ENCODE data around the gene KPTN.

Gene KPTN

DNA sequence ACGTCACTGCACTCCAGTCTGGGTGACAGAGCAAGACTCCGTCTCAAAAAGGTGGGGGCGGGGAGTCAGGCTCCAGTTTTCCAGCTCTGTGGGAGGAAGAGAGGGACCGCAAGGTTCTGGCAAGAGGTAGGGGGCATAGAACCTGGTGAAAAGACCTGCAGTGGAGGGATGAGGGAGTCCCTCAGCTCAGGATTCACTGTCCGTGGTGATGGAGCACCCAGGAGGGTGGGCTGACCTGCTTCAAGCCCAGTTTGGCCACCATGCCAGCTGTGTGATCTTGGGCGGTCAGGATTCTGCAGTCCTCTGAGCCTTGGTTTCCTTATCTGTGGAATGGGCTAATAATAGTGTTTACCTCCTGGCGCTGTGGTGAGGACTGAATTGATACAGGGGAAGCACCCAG, 33.5 kb downstream of the KPTN start:
- no peaks in the 10 kb centered on the region for H3K4me1 ChIP-seq (ENCODE audit: low read length)
- no peaks in the 10 kb centered on the region for H3K79me2 ChIP-seq (ENCODE audit: low read length)
- no peaks in the 10 kb centered on the region for H3K36me3 ChIP-seq (replicated peaks; ENCODE audit: low read depth, low read length)
- TF ChIP-seq, protein P1, sequence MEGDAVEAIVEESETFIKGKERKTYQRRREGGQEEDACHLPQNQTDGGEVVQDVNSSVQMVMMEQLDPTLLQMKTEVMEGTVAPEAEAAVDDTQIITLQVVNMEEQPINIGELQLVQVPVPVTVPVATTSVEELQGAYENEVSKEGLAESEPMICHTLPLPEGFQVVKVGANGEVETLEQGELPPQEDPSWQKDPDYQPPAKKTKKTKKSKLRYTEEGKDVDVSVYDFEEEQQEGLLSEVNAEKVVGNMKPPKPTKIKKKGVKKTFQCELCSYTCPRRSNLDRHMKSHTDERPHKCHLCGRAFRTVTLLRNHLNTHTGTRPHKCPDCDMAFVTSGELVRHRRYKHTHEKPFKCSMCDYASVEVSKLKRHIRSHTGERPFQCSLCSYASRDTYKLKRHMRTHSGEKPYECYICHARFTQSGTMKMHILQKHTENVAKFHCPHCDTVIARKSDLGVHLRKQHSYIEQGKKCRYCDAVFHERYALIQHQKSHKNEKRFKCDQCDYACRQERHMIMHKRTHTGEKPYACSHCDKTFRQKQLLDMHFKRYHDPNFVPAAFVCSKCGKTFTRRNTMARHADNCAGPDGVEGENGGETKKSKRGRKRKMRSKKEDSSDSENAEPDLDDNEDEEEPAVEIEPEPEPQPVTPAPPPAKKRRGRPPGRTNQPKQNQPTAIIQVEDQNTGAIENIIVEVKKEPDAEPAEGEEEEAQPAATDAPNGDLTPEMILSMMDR (IDR thresholded peaks at IDR 0.05; ENCODE audit: low read depth, low read length): no peak
- no peak for TF ChIP-seq EZH2phosphoT487 (IDR thresholded peaks at IDR 0.05; ENCODE audit: low read depth)
- no peak overlapping the region for H3K27ac ChIP-seq (ENCODE audit: low read length)
- H3K4me3 ChIP-seq (ENCODE audit: low read length): no peak overlapping the region
- H3K9me3 ChIP-seq (ENCODE audit: insufficient read depth, low read length): no peaks in the 10 kb centered on the region
- no peak overlapping the region for H3K9ac ChIP-seq (ENCODE audit: low read length)
- H3K4me2 ChIP-seq (ENCODE audit: low read length): no peak overlapping the region
- no peaks in the 10 kb centered on the region for H4K20me1 ChIP-seq (ENCODE audit: insufficient read depth, low read length)
- H2AFZ ChIP-seq (ENCODE audit: low read depth, low read length): no peak overlapping the region
- peaks cover 49% of the 10 kb centered on the region for H3K27me3 ChIP-seq (ENCODE audit: low read depth, low read length)

DNA sequence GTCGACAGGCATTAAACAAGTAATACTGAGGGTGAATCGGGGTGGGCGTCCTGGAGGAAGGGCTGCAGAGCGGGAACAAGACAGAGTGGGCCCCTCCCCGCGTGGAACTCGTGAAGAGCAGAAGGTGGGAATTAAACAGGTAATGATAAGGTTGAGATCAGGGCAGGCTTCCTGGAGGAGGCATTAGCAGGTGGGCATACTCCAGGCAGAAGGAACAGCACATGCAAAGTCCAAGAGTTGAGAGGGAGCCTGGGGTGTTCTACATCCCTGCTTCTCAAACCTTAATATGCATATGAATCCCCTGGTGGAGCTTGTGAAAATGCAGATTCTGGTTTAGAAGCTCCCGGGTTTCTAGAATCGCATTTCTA, 35.7 kb downstream of the KPTN start:
- no peak overlapping the region for H2AFZ ChIP-seq (ENCODE audit: low read depth, low read length)
- no peaks in the 10 kb centered on the region for H3K79me2 ChIP-seq (ENCODE audit: low read length)
- no peaks in the 10 kb centered on the region for H3K9me3 ChIP-seq (ENCODE audit: insufficient read depth, low read length)
- H3K27me3 ChIP-seq (ENCODE audit: low read depth, low read length): peaks cover 53% of the 10 kb centered on the region
- TF ChIP-seq EZH2phosphoT487 (IDR thresholded peaks at IDR 0.05; ENCODE audit: low read depth): no peak
- TF ChIP-seq, protein P1 (IDR thresholded peaks at IDR 0.05; ENCODE audit: low read depth, low read length): no peak
- H3K9ac ChIP-seq (ENCODE audit: low read length): no peak overlapping the region
- no peaks in the 10 kb centered on the region for H3K36me3 ChIP-seq (replicated peaks; ENCODE audit: low read depth, low read length)
- H3K4me2 ChIP-seq (ENCODE audit: low read length): no peak overlapping the region
- H4K20me1 ChIP-seq (ENCODE audit: insufficient read depth, low read length): peaks cover 5% of the 10 kb centered on the region; the same call in 1 of the 2 replicates
- H3K27ac ChIP-seq (ENCODE audit: low read length): no peak overlapping the region
- H3K4me1 ChIP-seq (ENCODE audit: low read length): no peaks in the 10 kb centered on the region
- no peak overlapping the region for H3K4me3 ChIP-seq (ENCODE audit: low read length)

DNA sequence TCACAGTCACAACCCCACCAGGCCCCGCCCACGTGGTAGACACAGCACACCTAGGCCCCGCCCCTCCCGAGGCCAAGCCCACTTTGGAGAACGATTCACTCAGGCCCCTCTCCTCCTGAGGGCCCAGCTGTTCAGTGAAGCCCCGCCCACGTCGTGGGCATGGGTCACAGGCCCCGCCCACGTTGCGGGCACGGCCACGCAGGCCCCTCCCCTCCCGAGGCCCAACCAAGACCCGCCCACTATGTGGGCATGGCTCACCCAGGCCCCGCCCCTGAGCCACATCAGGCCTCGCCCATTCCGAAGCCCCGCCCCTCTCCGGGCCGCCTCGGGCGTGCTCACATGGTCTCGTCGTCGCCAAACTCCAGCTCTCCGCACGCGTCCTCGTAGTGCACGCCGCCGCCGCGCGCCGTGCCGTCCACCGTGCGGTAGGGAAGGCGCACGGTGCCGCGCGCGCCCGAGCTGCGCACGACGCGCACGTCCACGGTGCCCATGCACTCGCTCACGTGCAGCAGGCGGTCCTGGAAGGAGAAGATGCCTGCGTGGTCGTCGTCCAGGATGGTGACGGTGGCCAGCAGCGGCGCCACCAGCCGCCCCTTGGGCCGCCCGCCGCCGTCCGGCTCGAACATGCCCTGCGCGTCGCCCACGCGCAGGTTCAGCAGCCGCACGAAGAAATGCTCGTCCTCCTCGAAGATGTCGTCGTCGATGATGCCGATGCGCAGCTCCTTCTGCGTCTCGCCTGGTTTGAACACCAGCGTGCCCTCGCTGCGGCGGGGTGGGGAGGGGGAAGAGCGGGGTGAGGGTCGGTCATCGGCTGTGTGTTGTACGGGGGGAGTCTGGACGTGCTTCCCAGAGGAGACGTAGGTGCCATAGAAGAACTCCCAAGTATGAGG, 36.3 kb downstream of the KPTN start:
- no peak for TF ChIP-seq EZH2phosphoT487 (IDR thresholded peaks at IDR 0.05; ENCODE audit: low read depth)
- TF ChIP-seq, protein P1 (IDR thresholded peaks at IDR 0.05; ENCODE audit: low read depth, low read length): no peak
- no peak overlapping the region for H2AFZ ChIP-seq (ENCODE audit: low read depth, low read length)
- H3K4me3 ChIP-seq (ENCODE audit: low read length): no peak overlapping the region
- peaks cover 59% of the 10 kb centered on the region for H3K27me3 ChIP-seq (ENCODE audit: low read depth, low read length)
- H3K9me3 ChIP-seq (ENCODE audit: insufficient read depth, low read length): no peaks in the 10 kb centered on the region
- peaks cover 5% of the 10 kb centered on the region; the same call in 1 of the 2 replicates for H4K20me1 ChIP-seq (ENCODE audit: insufficient read depth, low read length)
- no peak overlapping the region for H3K27ac ChIP-seq (ENCODE audit: low read length)
- H3K79me2 ChIP-seq (ENCODE audit: low read length): no peaks in the 10 kb centered on the region
- H3K4me1 ChIP-seq (ENCODE audit: low read length): no peaks in the 10 kb centered on the region
- H3K9ac ChIP-seq (ENCODE audit: low read length): no peak overlapping the region
- no peaks in the 10 kb centered on the region for H3K36me3 ChIP-seq (replicated peaks; ENCODE audit: low read depth, low read length)
- no peak overlapping the region for H3K4me2 ChIP-seq (ENCODE audit: low read length)

DNA sequence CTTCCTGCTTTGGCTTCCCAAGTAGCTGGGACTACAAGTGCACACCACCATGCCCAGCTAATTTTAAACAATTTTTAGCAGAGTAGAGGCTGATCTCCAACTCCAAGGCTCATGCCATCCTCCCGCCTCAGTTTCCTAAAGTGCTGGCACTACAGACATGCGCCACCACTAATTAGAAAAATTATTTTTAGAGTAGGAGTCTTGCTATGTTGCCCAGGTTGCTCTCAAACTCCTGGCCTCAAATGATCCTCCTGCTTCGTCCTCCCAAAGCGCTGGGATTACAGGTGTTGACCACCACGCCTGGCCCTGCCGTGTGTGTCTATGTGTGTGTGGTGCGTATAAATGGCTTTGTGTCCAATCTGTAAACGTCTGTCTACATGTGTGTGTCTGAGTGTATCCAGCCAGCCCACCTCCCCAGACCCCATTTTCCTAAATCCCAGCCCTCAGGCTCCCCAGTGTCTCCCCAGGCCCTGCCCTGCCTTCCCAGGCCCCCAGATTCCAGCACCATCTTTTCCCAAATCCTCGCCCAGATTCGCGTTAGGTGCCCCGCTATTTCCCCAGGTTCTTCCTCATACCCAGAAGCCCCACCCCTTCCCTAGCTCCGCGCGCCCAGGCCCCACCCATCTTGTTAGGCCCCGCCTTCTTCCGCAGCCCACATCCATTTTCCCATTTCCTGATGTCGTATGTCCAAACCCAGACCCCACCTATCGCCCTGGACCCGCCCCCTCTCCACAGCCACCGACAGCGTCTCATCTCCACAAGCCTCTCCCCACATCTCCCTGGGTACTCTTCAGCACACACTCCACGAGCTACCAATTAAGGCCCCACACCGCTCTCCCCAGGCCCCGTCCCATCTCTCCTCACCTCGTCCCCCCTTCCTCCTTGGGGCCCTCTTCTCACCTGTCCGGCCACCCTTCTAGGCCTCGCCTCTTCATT, 37.2 kb downstream of the KPTN start:
- Histone ChIP-seq H3K9me3 (ENCODE audit: insufficient read depth, low read length) (no peaks in the 10 kb centered on the region), H3K4me2 (ENCODE audit: low read length) (0 out of 2 replicates have a peak overlapping the region, but pooled peaks have one; percentile 55), H3K9ac (ENCODE audit: low read length) (no peak overlapping the region), H3K4me3 (ENCODE audit: low read length) (no peak overlapping the region), H4K20me1 (ENCODE audit: insufficient read depth, low read length) (peaks cover 5% of the 10 kb centered on the region; the same call in 1 of the 2 replicates), H3K4me1 (ENCODE audit: low read length) (no peaks in the 10 kb centered on the region), H3K79me2 (ENCODE audit: low read length) (no peaks in the 10 kb centered on the region), H2AFZ (ENCODE audit: low read depth, low read length) (no peak overlapping the region), H3K27ac (ENCODE audit: low read length) (no peak overlapping the region), H3K36me3 (replicated peaks; ENCODE audit: low read depth, low read length) (no peaks in the 10 kb centered on the region), H3K27me3 (ENCODE audit: low read depth, low read length) (peaks cover 59% of the 10 kb centered on the region)
- TF ChIP-seq, protein P1 (IDR thresholded peaks at IDR 0.05; ENCODE audit: low read depth, low read length): no peak
- no peak for TF ChIP-seq EZH2phosphoT487 (IDR thresholded peaks at IDR 0.05; ENCODE audit: low read depth)
